ENCODE measurements around the gene C1orf52.
"Not testable (repeated sequence)": the region's sequence is repeated elsewhere in the genome, so short reads cannot be mapped to it uniquely, and the experiment has no call there.

The C1orf52 gene

GRCh38 chr1:85276978-85277639 is 17.6 kb upstream of the C1orf52 start:
- DNase-seq, result no peak

- peak; percentile 99 for DNase-seq
Measured at GRCh38 chr1:85276215-85276977, 16.9 kb upstream of the C1orf52 start, which contains the start of gene BCL10. Gene BCL10, minus strand, starts transcription at chr1:85276632. Its CDS starts 280 bp downstream, at chr1:85276352.

GRCh38 chr1:85275701-85276214 is 16.3 kb upstream of the C1orf52 start:
- peak; percentile 59 for DNase-seq

- no peak for DNase-seq
Measured at GRCh38 chr1:85274969-85275453, 15.5 kb upstream of the C1orf52 start.

GRCh38 chr1:85273397-85273796 is 13.9 kb upstream of the C1orf52 start:
- no peak for DNase-seq

GRCh38 chr1:85268801-85269585 is 9.5 kb upstream of the C1orf52 start:
- DNase-seq, result no peak

GRCh38 chr1:85267313-85267712 is 7.9 kb upstream of the C1orf52 start:
- no peak for DNase-seq

GRCh38 chr1:85264150-85264549 is 4.7 kb upstream of the C1orf52 start:
- DNase-seq, result no peak

GRCh38 chr1:85262985-85263384 is 3.5 kb upstream of the C1orf52 start:
- DNase-seq, result no peak

GRCh38 chr1:85259912-85260274 is 431 bp upstream of the C1orf52 start:
- DNase-seq, result no peak

GRCh38 chr1:85258536-85259117 is 835 bp downstream of the C1orf52 start:
- no peak for DNase-seq

- not testable (repeated sequence) for DNase-seq
Measured at GRCh38 chr1:85249042-85249441, 10.4 kb downstream of the C1orf52 start.

- DNase-seq, result no peak
Measured at GRCh38 chr1:85245891-85246290, 13.6 kb downstream of the C1orf52 start.

- DNase-seq, result peak; percentile 6
Measured at GRCh38 chr1:85245456-85245855, 14.0 kb downstream of the C1orf52 start.

- DNase-seq, result no peak
Measured at GRCh38 chr1:85244271-85245061, 15.0 kb downstream of the C1orf52 start.

GRCh38 chr1:85243372-85243771 is 16.1 kb downstream of the C1orf52 start:
- peak; percentile 55 for DNase-seq

GRCh38 chr1:85240643-85241042 is 18.8 kb downstream of the C1orf52 start:
- no peak for DNase-seq

- DNase-seq, result peak; percentile 63
Measured at GRCh38 chr1:85240174-85240601, 19.3 kb downstream of the C1orf52 start.

GRCh38 chr1:85237613-85238012 is 21.8 kb downstream of the C1orf52 start:
- DNase-seq, result no peak

- DNase-seq, result peak; percentile 47
Measured at GRCh38 chr1:85230305-85230977, 29.0 kb downstream of the C1orf52 start.

GRCh38 chr1:85229574-85230097 is 29.8 kb downstream of the C1orf52 start:
- no peak for DNase-seq

Measured in NCI-H82 (cell line).